ENCODE results near the gene ZNF525. TPM values are rescaled to one million over a fixed set of nuclear protein-coding genes. Genes with fewer than 3 reads are reported as not detected.
A peak's percentile ranks its signal among the peaks of the same experiment; 100 is the strongest.

The ZNF525 gene
- total and polyA plus RNA-seq, 4 donors, result 1.1 to 5.2 (median 1.4) TPM

DNA sequence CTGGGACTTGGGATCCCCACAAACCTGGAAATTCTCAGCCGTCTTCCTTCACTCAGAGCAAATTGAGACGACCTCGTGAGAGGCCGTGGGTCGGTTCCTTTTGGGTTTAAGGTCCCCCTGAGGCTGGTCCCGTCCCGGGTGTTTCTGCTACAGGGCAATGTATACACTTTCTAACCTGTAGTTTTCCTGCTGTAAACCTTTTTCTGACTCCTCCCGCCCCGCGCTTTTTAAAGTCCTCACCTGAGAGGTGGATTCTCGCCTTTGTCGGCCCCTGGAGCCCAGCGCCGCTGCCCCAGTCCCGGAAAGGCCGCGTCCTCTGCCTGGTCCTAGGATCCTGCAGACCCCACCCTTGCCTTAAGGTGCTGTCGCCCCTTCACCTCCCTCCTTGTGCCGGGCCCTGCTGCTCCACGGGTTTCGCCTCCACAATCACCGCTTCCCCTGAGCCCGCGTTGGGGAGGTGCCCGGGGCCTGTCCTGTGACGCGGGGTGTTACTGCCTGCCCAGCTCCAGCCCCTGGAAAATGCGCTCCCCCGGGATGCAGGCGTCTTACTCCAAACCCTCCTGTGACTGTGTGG is 66.7 kb downstream of the ZNF525 start:
- Histone ChIP-seq H3K9me3 (ENCODE audit: control insufficient read depth in 4 of 4, low read length in 3 of 4) (peaks cover 0 to 18% (median 3%) of the 10 kb centered on the region in 4 donors), H3K27me3 (ENCODE audit: control insufficient read depth in 4 of 4, insufficient read depth in 4 of 4, low read length in 3 of 4) (no peaks in the 10 kb centered on the region), H3K4me3 (ENCODE audit: low read depth in 1 of 3, low read length in 3 of 3) (peak overlapping the region; percentile 63 to 72 (median 65)), H3K9ac (ENCODE audit: low read depth in 1 of 2, low read length in 2 of 2) (peak overlapping the region; percentile 41 to 81), H3K36me3 (ENCODE audit: control insufficient read depth in 4 of 4, insufficient read depth in 3 of 4, low read depth in 1 of 4, low read length in 3 of 4) (peaks cover 0 to 14% (median 4%) of the 10 kb centered on the region in 4 donors), H3K4me1 (ENCODE audit: control insufficient read depth in 4 of 4, insufficient read depth in 4 of 4, low read length in 3 of 4) (peaks cover 0 to 5% (median 2%) of the 10 kb centered on the region in 4 donors), H3K27ac (ENCODE audit: low read depth in 1 of 2, low read length in 2 of 2) (peak overlapping the region in 1 of 2 donors; percentile 75)
- TF ChIP-seq YY1 (IDR thresholded peaks at IDR 0.05), result no peak
- DNase-seq (ENCODE audit: low spot score), result peak; percentile 41
- WGBS, result 1% methylated on average over 30 of the region's 30 CpGs

Small RNA genes within 50 kb of the gene (small RNA-seq; reads per million reads assigned to genes)
- not detected for gene RPL39P36

Other genes with a start within 250 kb of the ZNF525 start
- gene ZNF415, start 232.8 kb upstream of the ZNF525 start, total RNA-seq, result 1 to 10 TPM; 1.3 to 2.4 TPM
- 1 to 10 TPM in 1 of 2 donors, under 1 TPM in 1; 0.65 to 1.1 TPM for gene ZNF415, start 232.8 kb upstream of the ZNF525 start, polyA plus RNA-seq
- 1 to 10 TPM; 2.9 to 4.8 TPM for gene ZNF347, start 206.7 kb upstream of the ZNF525 start, total RNA-seq
- under 1 TPM; 0.55 to 0.83 TPM for gene ZNF347, start 206.7 kb upstream of the ZNF525 start, polyA plus RNA-seq
- 1 to 10 TPM in 1 of 2 donors, under 1 TPM in 1; 0.50 to 1.0 TPM for gene ZNF665, start 172.3 kb upstream of the ZNF525 start, total RNA-seq
- gene ZNF665, start 172.3 kb upstream of the ZNF525 start, polyA plus RNA-seq, result under 1 TPM; 0.09 to 0.29 TPM
- gene ZNF677, start 110.8 kb upstream of the ZNF525 start, total RNA-seq, result 1 to 10 TPM; 1.8 to 6.8 TPM
- 1 to 10 TPM; 1.0 to 1.1 TPM for gene ZNF677, start 110.8 kb upstream of the ZNF525 start, polyA plus RNA-seq
- not detected for gene VN1R2, start 107.4 kb upstream of the ZNF525 start, total RNA-seq
- gene VN1R2, start 107.4 kb upstream of the ZNF525 start, polyA plus RNA-seq, result not detected
- not detected for gene VN1R4, start 98.0 kb upstream of the ZNF525 start, total RNA-seq
- gene VN1R4, start 98.0 kb upstream of the ZNF525 start, polyA plus RNA-seq, result not detected
- 1 to 10 TPM; 2.3 to 5.8 TPM for gene ZNF845, start 32.0 kb upstream of the ZNF525 start, total RNA-seq
- under 1 TPM; 0.68 to 0.74 TPM for gene ZNF845, start 32.0 kb upstream of the ZNF525 start, polyA plus RNA-seq
- 1 to 10 TPM; 8.0 to 8.5 TPM for gene ZNF765, start 29.4 kb downstream of the ZNF525 start, total RNA-seq
- 1 to 10 TPM; 1.3 to 2.4 TPM for gene ZNF765, start 29.4 kb downstream of the ZNF525 start, polyA plus RNA-seq
- gene ZNF761, start 66.3 kb downstream of the ZNF525 start, total RNA-seq, result 1 to 10 TPM; 6.2 to 6.3 TPM
- 1 to 10 TPM; 2.7 to 4.0 TPM for gene ZNF761, start 66.3 kb downstream of the ZNF525 start, polyA plus RNA-seq
- 1 to 10 TPM; 1.9 to 4.1 TPM for gene ZNF813, start 102.0 kb downstream of the ZNF525 start, total RNA-seq
- gene ZNF813, start 102.0 kb downstream of the ZNF525 start, polyA plus RNA-seq, result under 1 TPM; 0.35 to 0.57 TPM
- gene ZNF331, start 172.4 kb downstream of the ZNF525 start, total RNA-seq, result 1 to 10 TPM; 6.9 to 9.7 TPM
- gene ZNF331, start 172.4 kb downstream of the ZNF525 start, polyA plus RNA-seq, result 1 to 10 TPM; 2.8 to 4.6 TPM

Measured in liver (tissue), 10 donors.